Stromal cell of bone marrow (primary cell): ENCODE data around the gene HSPA4.
"Not testable (repeated sequence)": the region's sequence is repeated elsewhere in the genome, so short reads cannot be mapped to it uniquely, and the experiment has no call there.

Experiments
- DNase-seq: peaks from one replicate; pipeline ENCODE4 v3.0.0-alpha.2; 2012; ENCODE audit warnings: low read depth

HSPA4 gene

GRCh38 chr5:133123297-133123696, 71.5 kb downstream of the HSPA4 start:
- DNase-seq: no peak

DNA sequence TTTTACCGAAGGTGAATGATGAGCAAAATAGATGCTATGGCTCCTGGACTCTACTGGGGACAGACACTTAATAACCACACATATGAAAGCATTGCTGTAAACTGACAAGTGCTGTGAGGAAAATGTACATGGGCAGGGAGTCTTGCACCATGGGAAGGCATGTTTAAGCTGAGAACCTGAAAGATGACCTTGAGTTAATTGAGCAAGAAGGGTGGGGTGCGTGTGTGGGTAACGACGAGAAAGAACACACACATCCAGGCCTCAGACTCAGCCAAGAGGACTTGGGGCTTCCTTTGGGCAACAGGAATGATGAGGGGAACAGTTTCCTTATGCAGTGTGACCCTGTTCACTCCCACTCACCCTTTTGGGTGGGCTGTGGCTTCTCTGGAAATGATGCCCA, 73.1 kb downstream of the HSPA4 start:
- DNase-seq: no peak

DNA sequence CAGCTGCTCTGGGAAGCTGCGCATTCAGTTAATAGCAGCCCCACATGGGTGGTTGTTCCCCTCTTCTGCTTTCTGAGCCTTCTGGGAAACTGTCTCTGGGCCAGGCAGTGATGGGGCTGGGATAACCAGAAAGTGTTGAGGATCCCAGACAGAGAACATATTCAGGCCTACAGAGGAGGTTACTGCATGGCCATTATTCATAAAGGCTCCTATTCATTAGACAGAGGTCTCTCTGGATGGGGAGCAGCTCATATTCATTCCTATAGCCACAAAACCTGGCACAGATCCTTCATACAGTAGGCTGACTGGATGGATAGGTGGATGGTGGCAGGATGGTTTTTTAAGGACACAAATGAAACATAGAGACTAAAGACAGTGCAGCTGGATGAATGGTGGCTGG, 76.3 kb downstream of the HSPA4 start:
- DNase-seq: no peak

DNA sequence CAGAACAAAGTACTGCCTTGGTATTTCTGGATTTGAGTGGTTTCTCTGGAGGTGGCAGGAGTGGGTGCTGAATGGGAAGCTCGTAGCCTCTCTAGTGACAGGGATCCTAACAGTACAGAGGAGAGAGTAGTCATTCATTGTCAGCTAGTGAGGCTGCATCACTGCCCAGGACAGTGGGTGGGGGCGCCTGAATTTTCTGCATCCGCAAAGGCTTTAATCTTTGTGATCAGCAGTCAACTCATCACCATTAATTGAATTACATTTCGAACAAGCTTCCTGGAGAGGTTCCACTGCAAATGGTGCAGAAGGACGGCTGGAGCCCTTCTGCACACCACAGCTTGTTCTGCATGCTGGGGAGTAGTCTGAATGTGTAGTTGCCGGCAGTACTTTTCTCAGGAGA, 77.5 kb downstream of the HSPA4 start:
- DNase-seq: no peak

- DNase-seq: no peak
Observed at GRCh38 chr5:133129950-133130349, 78.1 kb downstream of the HSPA4 start.

DNA sequence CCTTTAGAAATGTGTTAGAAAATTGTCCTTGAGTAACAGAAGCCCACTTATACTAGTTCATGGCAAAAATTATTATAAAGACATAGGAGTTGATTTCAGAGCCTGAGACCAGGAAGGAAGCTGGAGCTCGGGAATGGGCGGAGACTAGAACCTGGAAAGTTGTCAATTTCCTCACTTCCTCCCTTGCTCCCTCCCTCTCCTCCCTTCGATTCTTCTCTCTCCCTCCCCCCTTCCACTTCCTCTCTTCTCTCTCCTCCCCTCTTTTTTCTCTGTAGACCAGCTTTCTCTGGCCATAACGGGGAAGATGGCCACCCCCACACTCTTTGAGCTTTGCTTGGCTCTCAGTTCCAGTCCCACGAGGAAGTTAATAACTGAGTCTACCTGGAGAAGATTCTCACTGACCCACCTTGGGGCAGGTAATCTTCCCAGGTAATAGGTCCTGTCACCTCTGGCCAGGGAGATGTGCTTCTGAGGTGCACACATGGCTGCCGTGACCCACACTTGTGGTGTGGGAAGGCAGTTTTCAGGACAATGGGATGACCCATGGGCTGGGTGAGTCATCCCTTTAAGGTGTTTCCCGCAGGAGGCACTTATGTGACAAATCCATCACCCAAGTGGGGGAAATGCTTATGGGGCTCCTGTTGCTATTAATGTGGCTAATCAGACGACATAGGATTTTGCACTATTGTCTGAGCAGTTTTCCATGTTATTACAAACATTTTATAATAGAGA, 78.7 kb downstream of the HSPA4 start:
- no peak for DNase-seq

GRCh38 chr5:133132717-133133116, 80.9 kb downstream of the HSPA4 start:
- no peak for DNase-seq

DNA sequence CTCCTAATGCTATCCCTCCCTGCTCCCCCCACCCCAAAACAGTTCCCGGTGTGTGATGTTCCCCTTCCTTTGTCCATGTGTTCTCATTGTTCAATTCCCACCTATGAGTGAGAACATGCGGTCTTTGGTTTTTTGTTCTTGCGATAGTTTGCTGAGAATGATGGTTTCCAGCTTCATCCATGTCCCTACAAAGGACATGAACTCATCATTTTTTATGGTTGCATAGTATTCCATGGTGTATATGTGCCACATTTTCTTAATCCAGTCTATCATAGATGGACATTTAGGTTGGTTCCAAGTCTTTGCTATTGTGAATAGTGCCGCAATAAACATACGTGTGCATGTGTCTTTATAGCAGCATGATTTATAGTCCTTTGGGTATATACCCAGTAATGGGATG, 81.4 kb downstream of the HSPA4 start:
- not testable (repeated sequence) for DNase-seq

DNA sequence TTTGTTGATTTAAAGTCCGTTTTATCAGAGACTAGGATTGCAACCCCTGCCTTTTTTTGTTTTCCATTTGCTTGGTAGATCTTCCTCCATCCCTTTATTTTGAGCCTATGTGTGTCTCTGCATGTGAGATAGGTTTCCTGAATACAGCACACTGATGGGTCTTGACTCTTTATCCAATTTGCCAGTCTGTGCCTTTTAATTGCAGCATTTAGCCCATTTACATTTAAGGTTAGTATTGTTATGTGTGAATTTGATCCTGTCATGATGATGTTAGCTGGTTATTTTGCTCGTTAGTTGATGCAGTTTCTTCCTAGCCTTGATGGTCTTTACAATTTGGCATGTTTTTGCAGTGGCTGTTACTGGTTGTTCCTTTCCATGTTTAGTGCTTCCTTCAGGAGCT, 85.1 kb downstream of the HSPA4 start:
- not testable (repeated sequence) for DNase-seq

GRCh38 chr5:133140311-133140710, 88.5 kb downstream of the HSPA4 start:
- DNase-seq: no peak

- DNase-seq: no peak
Observed at GRCh38 chr5:133141746-133142145, 89.9 kb downstream of the HSPA4 start.

- no peak for DNase-seq
Observed at GRCh38 chr5:133142782-133143181, 91.0 kb downstream of the HSPA4 start.

DNA sequence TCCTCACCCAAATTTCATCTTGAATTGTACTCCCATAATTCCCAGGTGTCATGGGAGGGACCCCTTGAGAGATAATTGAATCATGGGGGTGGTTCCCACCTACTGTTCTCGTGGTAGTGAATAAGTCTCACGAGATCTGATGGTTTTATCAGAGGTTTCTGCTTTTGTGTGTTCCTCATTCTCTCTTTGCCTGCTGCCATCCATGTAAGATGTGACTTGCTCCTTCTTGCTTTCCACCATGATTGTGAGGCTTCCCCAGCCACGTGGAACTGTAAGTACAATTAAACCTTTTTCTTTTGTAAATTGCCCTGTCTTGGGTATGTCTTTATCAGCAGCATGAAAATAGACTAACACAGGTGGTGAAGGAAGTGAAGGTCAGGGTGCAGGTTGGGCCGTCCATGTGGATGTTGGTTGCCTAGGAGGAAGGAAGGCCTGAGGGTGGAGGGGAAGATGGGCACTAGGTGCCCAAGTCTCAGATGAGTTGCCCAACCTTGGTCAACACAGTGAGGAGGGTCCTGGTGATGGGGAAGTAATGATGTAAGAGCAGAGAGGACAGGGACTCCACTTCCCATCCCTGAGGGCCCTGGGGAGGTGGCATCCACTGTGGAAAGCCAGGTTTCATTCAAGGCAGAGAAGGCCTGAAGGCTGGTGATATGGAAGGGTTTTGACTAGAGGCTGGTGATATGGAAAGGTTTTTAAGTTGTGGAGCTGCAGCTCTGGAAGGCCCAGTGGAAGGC, 92.6 kb downstream of the HSPA4 start:
- DNase-seq: no peak

- no peak for DNase-seq
Observed at GRCh38 chr5:133145436-133146170, 93.8 kb downstream of the HSPA4 start.

- DNase-seq: no peak
Observed at GRCh38 chr5:133147411-133147810, 95.6 kb downstream of the HSPA4 start.

DNA sequence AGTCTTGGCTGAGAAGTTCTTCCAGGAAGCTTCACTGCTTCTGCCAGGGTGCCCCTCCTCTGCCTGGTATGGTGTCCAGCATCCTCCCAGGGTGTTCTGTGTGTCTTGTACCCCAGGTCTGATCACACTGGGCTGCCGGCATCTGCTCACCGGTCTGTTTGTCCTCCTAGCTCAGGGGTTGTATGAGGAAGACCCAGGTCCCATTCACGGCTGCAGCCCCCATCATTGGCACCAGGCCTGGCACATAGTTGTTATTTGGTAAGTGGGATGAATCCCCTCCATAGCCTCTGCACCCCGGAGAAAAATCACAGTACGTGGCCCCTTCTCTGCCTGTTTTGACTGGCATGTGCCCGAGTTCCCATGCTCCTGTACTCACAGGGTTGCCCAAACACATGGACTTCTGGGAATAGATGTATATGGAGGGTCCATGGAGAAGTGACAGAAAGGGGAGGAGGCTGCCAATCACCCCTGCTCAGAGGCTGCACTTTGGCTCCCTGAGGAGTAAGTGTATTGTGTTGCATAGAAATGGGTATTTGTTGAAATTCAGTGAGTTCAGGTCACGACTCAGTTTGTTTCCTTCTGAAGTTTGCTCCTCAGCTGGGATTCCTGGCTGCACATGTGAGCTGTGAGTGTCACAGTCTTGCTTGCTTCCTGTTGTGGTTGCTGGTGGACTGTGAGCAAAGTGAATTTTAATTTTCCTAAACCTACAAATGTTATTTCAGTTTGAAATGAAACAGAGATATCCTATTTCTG, 96.2 kb downstream of the HSPA4 start:
- no peak for DNase-seq

DNA sequence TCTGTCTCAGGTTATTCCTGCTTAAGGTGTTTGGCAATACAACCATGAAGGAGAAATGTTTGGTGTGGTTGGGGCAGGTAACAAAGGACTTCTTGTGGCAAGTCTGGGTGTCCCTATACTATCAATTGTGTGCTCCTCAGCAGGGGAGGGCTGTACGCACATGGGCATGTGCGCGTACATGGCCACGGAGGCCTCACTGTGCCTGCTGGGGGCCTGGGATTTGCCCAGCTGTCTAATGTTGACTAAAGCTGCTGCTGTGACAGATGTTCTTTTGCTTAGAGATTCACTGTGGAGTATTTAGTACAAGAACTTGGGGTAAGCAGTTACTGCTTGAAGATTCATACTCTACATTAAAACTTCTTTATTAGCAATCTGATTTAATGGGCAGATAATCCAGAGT, 97.5 kb downstream of the HSPA4 start:
- no peak for DNase-seq

- DNase-seq: no peak
Observed at GRCh38 chr5:133150909-133151544, 99.2 kb downstream of the HSPA4 start.

DNA sequence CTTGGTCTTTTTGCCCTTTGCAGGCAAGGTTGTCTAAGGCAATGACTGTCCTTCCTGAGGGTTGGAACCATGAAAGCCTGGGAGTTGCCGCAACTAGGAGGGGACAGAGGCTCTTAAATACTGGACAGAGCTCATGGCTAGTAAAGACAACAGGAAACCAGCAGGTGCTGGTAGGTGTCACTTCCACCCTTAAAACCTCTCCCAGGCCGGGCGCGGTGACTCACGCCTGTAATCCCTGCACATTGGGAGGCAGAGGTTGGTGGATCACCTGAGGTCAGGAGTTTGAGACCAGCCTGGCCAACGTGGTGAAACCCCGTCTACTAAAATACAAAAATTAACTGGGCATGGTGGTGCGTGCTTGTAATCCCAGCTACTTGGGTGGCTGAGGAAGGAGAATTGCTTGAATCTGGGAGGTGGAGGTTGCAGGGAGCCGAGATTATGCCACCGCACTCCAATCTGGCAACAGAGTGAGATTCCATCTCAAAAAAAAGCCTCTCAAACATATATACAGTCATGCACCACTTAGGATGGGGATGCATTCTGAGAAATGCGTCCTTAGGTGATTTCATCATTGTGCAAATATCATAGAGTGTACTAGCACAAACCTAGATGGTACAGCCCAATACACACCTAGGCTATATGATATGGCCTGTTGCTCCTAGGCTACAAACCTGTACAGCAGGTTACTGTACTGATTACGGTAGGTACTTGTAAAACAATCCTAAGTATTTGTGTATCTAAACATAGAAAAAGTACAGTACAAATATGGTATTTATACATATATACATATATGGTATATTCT, 102.7 kb downstream of the HSPA4 start:
- DNase-seq: no peak

- no peak for DNase-seq
Observed at GRCh38 chr5:133155326-133155969, 103.6 kb downstream of the HSPA4 start.
